ENCODE data around the gene MAPK10.

GRCh38 chr4:86247906-86248305 lies 111.9 kb downstream of the MAPK10 start:
- TF ChIP-seq POLR2A (IDR thresholded peaks at IDR 0.05) (no peak), POLR2AphosphoS5 (IDR thresholded peaks at IDR 0.05) (no peak)
